Stimulated activated CD8-positive, alpha-beta memory T cell treated with anti-CD3 and anti-CD28 coated beads, Interleukin-15, amount 100 ng/mL, for 48 hours (primary cell): ENCODE results near the gene ETNPPL.
"Not testable (repeated sequence)": the region's sequence is repeated elsewhere in the genome, so short reads cannot be mapped to it uniquely, and the experiment has no call there.

Experiments
- DNase-seq, 2 donors: peaks; one replicate each; pipeline ENCODE4 v3.0.0-alpha.2; 2020; ENCODE audit warnings: low read depth in 2 of 2

The ETNPPL gene

DNA sequence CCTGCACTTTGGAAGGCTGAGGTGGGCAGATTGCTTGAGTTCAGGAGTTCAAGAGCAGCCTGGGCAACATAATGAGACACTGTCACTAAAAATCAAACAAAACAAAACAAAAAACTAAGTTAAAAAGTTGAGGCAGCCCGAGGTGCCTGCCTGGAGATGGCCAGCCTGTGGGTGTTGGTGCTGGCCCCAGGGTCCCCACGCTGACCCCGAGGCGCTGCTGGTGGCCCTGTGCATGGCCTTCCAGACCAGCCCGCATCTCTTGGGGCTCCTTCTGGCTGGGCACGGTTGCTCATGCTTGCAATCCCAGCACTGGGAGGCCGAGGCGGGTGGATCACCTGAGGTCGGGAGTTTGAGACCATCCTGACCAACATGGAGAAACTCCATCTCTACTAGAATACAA, 4.4 kb downstream of the ETNPPL start:
- DNase-seq = no peak

DNA sequence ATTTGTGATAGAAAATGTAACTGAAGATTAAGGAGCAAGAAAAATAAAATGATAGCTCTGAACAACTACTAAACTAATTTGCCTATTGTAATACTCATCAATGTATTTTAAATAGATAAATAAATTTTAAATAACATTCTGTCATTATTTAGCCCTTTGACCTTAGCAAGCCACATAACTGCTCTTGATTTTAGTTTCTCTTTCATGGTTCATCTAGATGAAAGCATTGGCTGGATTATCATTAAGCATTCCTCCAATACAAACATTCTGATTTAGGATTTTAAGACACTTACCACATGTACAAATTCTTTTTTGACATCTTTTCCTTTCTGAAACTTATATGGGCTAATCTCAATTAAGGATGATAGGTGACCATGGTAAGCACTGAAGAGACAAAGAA, 8.5 kb downstream of the ETNPPL start:
- no peak for DNase-seq

DNA sequence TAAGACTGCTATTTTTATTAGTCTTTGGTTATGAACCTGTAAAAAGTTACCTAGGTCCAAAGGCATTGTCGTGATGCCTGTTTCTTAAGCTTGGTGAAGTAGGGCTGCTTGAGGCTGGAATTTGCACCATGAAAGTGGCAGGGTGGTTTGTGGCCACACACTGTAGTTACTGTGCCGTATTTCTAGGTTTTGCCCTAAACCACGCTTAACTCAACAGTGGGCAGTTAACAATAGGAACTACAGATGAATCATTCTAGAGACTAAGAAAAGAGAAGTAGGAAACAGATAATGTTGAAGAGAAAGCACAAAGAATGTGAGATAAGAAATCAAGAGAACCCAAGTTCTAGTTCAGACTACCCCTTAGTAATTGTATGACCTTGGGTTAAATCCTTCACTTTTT, 11.5 kb downstream of the ETNPPL start:
- no peak for DNase-seq

DNA sequence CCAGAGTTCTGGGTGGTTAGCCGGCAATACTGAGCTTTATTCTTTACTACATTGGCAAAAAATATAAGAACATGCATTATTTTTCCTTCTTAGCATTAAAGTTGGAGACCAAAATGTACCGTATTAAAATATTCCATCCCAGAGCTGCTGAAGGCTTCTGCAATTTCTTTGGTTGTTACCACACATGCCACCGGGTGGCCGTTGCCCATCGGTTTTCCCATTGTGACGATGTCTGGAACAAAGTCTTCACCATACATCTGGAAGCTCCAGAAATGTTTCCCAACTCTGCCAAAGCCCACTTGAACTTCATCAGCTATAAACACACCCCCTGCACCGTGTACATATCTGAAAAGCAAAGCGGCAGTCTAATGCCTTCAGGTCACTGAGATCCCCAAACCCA, 13.7 kb downstream of the ETNPPL start:
- DNase-seq = no peak

DNA sequence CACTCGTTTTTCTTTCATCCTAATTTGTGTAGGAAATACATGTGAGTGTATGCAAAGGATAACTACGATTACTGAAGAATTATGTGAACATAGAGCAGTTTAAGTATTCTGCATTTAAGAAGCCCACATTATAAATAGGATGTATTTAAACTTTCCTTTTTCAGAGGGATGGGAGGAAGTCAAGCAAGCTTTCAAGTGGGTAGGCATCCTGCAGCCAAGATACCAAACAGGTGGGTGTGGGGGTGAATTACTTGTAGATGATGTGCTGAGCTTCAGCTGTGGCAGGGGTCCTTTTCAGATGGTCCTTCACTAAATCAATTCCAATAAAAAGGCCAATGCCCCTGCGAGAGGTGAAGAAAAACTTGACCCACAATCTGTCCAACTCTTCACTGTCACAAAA, 16.3 kb downstream of the ETNPPL start:
- DNase-seq = no peak

DNA sequence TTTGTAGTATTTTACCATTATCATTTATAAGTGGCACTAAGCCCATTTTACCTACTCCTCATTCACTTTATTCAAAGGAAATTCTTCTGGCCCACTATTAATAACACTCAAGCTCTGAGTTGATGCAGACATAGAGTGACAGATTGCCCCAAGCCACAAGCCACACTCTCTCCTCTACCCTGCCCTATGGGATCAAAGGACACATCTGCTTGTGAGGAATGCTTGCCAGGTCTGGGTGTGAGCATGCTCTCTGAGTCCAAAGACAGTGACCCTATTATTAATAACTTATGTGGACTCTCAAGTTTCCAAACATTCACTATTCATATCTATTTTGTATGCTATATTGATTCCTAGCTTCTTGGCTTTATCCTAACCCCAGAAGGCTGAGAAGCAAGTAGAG, 18.5 kb downstream of the ETNPPL start:
- no peak for DNase-seq

DNA sequence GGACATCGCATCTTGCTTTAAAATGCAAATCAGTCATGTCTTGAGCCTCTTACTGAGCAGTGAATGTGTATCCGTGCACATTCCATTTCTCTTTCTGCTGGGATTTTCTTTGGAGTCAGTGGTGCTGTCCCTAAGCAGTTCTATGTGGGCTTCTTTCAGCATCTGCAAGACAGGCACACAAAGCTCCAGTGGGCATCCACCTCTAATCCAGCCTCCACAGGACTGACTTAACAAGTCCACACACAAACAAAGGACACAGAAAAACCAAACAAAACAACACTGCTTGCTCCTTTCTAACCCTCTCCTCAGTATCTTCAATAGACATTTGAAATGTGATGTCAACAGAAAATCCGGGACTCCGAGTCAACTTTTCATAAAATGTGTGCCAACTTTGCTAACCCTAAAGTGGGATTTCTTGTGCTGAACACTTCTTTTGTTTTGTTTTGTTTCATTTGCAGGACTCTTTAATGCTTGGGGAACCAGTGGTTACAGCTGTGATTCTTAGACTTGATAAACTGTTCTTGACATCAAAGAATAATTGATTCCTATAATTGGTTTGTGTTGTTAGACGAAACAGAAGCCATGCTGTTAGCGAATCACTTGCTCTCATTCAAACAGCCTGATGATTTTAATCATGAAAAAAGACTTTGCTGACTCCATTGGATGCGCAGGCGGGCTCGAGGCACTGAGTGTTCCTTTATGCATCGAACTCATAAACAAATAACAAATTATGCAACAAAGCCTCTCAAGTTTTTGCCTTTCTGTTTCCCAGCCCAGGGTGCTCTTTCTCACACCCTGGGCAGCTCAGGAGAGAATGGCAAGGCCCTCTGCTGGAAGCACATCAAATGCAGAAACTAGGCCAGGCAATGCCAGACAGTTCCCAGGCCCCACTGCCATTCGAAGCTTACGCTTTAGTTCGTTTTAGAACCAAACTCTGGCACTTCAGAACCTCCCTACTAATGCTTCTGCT, 20.1 kb downstream of the ETNPPL start:
- DNase-seq = no peak

DNA sequence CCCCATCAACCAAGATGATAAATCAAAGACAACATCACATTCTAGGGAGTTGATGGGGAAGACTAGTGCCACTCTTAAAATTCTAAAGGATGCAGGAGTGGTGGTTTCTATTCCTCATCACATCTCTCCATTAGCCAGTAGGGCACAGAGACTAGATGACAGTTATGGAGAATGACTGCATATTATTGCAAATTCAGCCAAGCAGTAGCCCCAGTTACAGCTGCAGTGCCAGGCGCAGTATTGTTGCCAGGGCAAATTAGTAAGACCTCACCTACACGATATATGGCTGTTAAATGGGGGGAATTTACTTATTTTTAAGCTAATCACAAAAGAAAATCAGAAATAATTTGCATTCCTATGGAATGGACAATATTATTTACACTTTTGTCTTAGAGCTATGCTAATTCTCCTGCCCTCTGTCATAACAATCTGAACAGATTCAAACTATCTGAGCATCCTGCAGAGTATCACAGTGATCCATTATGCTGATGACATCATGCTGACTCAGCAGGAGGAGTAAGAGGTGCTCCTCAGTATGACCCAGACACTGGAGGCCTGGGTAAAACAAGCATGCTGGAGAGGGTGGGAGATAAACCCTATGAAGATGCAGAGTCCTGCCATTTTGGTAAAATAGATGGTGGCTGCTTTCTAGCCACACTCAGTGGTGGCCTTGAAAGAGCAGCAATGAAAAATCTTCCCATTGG, 24.7 kb downstream of the ETNPPL start:
- DNase-seq = no peak

DNA sequence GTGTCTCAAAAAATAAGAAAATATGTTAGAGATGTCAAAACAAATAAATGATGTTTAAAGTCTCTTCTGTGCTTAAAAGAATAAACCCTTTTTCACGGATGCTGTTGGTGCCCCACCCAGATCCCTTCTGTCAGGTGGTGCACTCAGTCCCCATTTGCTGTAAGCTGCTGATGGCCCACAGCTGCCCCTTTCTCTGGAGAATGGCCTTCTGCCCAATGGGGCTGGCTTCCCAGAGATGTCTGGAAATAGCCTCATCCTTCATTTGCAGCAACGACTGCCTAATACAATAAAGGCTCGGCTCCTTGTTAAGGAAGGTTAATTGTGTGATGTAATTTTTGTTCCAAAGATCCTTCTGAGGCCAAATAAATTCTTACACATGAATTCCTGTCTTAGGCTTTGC, 31.8 kb downstream of the ETNPPL start:
- DNase-seq = no peak

DNA sequence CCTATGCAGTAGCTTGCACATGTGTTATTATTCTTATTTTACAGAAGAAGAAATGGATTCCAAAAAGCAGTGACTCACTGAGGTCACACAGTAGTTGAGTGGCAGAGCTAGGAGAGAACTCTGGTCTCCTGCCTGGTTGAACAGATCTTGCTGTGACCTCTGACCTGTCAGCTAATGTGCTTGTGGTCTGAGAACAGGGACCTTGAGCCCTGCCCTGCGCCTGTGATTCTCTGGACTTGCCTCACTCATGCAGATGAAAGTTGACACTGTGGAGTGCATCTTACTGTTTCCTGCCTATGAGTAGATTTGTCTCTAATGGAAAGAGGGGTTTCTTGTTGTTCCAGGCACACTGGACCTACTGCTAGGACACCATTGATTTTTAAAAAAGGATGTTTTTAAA, 32.3 kb downstream of the ETNPPL start:
- no peak for DNase-seq

DNA sequence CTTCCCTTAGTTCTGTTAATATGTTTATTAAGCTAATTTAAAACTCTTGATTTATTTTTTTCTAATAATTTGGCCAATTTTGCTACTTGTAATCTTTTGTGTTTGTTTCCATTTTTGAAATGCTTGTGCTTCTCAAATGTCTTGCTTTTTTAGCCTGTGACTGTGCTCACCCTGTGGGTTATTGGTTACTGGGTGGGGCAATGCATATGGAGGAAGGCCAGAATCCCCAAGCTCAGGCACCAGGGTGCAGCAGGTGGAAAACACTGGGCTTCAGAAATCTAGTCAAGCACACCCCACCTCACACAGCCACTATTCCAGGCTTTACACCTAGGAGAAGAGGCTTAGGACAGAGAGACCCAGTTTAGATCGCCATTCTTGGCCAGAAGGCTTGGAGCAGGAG, 33.1 kb downstream of the ETNPPL start:
- DNase-seq = no peak

DNA sequence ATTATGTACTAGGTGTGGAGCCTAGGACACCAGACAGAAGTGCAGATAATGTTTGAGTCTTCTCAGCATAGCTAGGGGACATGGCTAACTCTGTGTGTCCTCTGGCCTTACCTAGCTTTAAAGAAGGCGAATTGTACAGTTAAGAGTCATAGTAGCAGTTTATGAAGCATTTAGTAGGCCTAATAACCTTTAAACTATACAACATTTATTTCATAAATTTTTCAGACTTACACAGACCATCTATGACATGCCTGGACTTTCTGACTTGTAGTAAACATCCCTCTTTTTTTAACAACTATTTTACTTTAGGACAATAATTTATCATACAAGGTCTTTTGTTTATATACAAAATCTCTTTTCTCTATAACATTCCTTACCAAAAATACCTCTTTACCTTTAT, 37.4 kb downstream of the ETNPPL start:
- DNase-seq = no peak

DNA sequence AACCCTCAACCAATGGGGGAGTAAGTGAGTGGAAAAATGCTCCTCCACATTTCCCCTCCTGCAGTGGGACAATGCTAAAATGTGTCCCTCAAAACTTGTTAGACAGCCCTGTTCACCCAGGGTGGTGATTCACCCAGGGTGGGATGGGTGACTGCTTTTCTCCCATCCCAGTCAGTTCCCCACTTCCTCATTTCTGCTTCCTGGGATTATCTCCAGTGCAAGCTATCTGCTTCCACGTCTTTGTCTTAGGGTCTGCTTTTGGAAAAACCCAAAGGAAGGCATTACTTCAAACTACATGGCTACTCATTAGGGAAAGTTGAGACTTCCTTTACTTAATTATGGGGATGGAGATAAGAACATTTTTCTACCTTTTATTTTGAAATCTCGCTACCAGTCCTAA, 45.5 kb downstream of the ETNPPL start:
- no peak for DNase-seq

DNA sequence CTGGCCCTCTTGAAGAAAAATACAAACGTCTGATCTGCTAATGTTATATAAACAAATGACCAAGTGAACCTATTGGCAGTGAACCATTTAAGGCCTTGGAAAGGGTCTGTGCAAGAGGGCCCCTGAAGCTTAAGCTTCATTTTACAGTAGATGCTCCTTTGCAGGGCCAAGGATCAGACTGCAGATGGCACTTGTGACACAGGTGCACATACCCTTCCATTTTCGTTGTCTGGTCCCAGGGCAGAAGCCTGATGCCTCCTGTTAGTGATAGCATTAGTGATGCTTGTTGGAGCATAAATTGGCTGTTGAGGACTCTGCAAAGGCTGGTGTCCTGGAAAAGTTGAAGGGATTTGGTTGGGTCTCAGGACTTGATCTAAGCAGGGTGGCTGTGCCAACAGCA, 46.5 kb downstream of the ETNPPL start:
- DNase-seq = no peak

DNA sequence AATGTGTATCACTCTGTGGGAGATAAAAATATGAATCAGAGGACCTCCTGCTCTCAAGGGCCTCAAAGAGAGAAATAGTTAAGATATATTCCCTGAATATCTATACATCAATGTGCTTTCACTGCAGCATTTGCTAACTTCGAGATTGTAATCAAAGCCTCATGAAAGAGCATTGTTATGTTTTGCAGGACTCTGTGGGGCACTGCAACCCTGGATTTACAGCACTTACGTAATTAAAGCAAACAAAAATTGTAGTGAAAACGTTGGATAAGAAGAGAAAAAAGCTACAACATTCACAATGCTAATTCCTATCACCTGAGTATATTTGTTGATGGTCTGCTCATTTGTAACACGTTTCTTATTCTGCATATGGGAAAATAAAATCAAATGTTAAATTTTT, 48.0 kb downstream of the ETNPPL start:
- no peak for DNase-seq

DNA sequence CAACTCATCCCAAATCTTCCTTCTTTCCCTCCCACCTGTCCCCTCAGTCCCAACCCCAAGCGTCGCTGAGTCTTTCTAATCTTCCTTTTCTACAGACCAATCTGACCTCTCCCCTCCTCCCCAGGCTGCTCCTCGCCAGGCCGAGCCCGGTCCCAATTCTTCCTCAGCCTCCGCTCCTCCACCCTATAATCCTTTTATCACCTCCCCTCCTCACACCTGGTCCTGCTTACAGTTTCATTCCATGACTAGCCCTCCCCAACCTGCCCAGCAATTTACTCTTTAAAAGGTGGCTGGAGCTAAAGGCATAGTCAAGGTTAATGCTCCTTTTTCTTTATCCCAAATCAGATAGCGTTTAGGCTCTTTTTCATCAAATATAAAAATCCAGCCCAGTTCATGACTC, 52.3 kb downstream of the ETNPPL start:
- DNase-seq = not testable (repeated sequence)

DNA sequence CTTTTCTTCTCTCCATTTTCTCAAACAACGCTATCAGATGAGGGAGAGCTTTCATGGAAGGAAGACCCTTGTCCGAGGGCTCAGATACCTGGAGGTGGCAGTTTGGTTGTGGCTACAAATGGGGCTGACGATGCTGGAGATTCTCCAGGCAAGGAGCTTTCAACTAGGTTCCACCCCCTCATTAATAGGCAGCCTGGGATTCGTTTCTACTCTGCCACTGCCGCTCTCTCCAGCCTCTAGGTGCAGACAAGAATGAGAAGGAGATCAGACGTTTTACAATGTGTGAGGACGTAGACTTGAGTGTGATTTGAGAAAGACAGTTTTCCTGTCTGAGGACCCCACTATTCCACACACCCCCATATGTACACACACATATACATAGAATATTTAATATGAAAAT, 53.1 kb downstream of the ETNPPL start:
- no peak for DNase-seq

DNA sequence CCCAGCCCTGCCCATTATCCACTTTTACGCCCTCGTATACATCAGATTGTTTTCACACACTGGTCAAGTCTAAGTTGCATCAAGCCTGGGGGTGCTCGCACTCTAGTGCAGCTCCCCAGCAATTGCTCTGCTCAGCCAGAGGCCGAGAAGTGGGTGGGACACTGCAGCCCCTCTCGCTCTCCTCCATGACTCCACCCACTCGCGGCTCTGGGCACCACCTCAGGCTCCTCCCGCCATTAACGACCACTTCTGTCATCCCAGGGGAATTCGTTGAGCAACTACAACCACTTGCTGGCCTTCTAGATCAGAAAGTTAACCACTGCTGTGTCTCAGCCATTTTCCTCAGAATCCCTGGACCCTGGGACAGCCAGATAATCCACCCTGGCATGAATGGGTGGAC, 53.6 kb downstream of the ETNPPL start:
- no peak for DNase-seq

DNA sequence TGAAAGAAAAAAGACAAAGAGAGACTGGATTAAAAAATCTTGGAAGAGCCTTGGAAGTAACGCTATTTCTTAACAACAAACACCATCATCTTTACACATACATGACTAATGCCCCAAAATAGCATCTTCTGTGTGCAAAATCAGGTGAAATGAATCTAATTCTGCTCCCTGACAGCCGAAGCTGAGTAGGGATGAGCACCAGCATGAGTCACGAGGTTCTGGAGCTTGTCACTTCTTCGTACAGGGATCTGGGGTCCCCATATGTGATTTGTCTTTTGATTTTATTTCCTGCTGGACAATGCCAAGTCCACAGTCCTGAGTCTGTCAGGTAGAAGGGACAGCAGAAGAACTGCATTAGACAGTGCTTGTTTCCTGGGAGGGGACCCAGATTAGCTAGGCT, 56.6 kb downstream of the ETNPPL start:
- DNase-seq = no peak

DNA sequence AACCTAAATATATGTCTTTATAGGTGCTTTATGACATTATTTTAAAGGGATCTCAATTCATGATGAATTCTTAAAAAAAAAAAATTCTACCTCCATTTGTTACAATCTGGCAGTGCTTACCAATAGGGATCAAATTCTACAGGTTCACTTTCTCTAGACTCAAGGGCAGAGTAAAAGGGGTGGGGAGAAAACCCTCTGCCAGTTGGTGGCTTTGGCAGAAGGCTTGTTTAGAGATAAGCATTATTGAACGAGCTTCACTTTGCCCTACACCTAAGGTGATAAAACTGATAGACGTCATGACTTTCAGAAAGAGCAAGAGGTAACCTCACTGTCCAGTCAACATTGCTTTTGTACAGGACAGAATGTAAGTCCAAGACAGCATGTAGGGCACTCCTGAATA, 58.9 kb downstream of the ETNPPL start:
- DNase-seq = no peak

DNA sequence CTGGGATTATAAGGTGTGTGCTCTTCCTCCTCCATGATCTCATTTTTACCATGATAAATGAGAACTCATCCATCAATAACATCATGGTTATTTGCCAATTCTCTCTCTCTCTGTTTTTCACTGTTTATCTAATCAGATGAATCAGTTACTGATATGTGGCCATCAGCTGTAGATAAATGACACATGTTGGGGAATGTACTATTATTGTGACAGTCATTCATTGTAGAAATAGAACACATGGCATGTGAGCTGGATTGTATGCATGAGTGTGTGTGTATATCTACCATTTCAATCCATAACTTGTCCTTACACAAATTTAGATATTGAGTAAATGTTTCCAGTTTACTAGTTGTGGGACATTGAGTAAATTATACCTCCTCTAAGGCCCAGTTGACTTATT, 59.5 kb downstream of the ETNPPL start:
- DNase-seq = no peak

DNA sequence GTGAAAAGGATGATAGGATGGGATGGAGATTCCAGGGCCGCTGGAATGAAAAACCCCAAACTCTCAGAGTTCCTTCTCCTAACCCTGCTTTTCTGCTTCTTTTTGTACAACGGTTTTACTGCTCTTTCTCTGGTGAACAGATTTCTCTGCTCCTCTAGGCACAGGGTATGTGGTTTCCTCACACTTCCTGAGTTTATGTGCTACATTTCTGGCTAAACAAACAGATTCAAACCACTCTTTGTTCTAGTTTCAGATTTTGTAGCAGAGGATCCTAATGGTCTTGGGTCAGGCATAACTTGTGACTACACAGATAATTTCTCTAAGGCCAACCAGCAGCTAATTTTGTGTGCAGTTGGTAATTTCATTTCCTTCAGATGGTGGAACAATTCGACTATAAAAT, 59.9 kb downstream of the ETNPPL start:
- no peak for DNase-seq

DNA sequence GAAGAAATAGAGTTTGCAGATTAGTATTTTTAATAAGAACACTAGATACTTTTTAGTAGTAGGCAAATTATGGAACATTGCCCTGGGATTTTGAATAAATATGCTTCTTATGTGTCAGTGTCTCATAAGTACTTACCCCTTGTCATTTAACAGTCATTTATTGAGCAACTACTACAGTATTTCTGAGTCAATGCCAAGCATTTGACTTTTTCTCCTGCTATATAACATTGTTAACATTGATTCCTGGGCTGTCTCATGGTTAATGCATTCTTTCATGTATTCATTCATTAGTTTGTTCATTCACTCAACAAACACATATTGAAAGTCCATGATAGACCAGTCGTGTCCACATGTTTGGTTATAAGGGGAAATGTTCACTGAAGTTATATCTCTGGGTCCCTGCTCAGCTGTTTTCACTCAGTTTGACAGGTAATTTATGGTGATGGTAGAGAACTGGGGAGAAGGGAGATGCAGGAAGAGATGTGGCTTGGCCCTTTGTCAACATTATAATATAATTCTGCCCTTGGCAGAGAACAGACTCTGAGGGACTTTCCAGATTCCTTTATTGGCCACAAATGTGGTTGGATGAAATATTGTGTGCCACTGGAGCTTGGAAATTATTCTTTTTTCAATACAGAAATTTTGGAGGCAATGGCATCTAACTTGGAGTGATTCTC, 62.6 kb downstream of the ETNPPL start:
- no peak for DNase-seq
